Urothelium cell line (cell line): ENCODE results near the gene C2orf92.
"Not testable (repeated sequence)": the region's sequence is repeated elsewhere in the genome, so short reads cannot be mapped to it uniquely, and the experiment has no call there.

ENCODE experiments used
- DNase-seq: peaks from one replicate; pipeline ENCODE4 v3.0.0; 2011; ENCODE audit warnings: low spot score, mixed read lengths
- FAIRE-seq: peaks from 2 replicates; lab custom pipeline; 2011; peaks lifted over from hg19 to GRCh38; lab: Jason Lieb, UNC

The C2orf92 gene

DNA sequence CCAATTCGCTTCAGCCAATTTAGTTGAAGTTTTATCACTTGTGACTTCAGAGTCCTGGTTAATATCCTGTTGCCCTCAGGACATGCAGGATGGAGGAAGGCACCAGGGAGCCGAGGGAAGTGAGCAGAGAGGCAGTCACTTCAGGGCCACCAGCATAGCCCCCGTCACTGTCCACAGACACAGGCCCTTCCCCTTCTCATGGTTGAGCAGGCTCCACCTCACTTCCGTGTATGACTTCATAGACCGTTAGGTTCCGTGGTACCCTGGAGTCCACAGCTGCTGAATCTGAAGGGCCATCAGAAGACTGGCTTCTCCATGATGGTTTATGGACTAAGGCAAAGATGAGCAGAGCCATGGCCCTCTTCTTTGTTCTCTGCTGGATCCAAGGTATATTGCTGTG, at the start of gene C2orf92:
TSS of gene C2orf92 (plus strand) at position 266 of the 400 bp plus-strand sequence. CDS start at position 342, 76 bp downstream.
- DNase-seq, result no peak
- FAIRE-seq, result no peak

DNA sequence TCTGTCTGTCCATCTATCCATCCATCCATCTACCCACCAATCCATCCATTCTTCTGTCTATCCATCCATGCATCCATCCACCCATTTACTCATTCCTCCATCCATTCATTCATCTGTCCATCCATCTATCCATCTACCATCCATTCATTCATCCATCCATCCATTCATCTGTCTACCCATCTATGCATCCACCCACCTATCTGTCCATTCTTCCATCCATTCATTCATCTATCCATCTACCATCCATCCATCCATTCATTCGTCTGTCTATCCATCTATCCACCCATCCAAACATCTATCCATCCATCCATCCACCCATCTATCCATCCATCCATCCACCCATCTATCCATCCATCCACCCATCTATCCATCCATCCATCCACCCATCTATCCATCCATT, 49.0 kb upstream of the C2orf92 start:
- not testable (repeated sequence) for FAIRE-seq, DNase-seq

GRCh38 chr2:97622976-97623375, 46.5 kb upstream of the C2orf92 start:
- DNase-seq, FAIRE-seq: not testable (repeated sequence)

- FAIRE-seq, result not testable (repeated sequence)
Observed at GRCh38 chr2:97625354-97626048, 44.0 kb upstream of the C2orf92 start.

DNA sequence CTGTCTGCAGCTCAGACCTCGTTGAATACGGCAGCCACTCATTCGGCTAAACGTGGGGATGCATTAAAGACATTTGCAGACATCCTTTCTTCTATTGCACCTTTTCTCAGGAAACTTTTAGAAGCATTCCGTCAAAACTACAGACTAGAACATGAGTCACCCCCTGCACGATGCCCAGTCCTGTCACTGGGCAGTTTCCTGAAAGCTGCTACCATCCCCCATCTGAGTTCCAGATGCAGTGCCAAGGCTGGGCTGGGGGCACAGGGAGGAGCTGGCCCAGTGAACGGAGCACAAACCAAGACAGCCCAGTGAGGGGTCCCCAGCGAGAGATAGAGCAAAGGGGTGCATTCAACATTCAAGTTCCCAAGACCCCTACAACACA, 43.5 kb upstream of the C2orf92 start:
- peak; percentile 2 for DNase-seq
- FAIRE-seq, result not testable (repeated sequence)

More at GRCh38 chr2:97625354-97626048, 44.0 kb upstream of the C2orf92 start:
- DNase-seq, result peak; percentile 8

DNA sequence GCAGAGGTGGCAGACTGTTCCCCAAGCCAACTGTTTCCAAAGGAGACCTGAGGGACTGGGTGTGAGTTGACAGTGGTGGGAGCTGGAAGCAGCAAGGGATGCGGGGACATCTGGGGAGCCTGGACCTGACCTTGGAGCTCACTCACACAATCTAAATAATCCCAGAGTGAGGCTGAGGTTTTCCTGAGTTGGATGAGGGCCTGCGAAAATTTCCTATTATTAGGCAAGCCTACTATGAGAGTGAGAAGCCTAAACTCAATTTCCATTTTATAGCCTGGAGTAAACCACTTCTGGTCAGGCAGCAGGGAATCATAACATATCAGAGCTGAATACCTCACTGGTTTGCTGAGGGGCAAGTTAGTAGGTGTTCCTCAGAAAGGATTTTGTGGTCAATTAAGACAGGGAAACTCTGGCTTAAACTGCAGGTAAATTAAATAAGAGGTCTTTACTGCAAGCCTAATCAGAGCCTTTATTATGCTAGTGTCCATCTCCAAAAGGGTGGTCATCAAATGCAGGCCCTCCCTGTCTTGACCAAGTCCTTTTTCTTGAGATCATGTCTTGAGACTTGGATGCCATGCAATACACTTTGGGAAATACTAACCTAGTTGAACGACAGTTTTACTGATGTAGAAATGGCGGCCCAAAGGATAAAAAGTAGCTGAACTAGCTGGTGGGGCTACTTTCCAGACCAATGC, 25.3 kb upstream of the C2orf92 start:
- DNase-seq, result no peak
- no peak for FAIRE-seq

DNA sequence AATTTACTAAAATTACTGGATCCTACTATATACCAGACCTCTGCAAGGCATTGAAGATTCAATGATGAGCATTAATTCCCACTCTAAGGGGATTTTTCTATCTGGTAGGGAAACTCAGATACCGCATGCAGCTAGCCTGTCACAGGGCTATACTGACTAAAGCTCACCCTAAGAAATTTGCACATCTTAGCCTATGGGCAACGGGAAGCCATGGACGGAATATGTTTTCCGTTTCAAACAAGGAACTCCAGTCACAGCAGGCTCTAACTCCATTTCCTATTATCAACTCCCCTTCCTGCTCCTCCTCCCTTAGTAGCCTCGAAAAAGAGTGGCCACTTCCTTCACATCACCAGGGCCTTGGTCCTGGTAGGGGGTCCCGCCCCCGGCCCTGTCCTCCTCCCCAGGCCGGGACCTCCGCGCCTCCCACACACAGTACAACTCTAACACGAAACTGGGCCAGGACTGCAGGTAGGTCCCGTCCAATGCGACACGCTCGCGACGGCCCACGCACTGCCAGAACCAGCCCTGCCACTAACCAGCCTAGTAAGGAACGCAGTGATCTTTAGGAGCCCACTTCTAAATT, 24.3 kb upstream of the C2orf92 start:
- FAIRE-seq (no peak), DNase-seq (peak; percentile 23)

- FAIRE-seq, result no peak
- DNase-seq, result peak; percentile 100
Observed at GRCh38 chr2:97645695-97646629, 23.6 kb upstream of the C2orf92 start, which contains the start of gene COX5B. Gene COX5B, plus strand, starts transcription at chr2:97646062. Its CDS starts 25 bp downstream, at chr2:97646087.

DNA sequence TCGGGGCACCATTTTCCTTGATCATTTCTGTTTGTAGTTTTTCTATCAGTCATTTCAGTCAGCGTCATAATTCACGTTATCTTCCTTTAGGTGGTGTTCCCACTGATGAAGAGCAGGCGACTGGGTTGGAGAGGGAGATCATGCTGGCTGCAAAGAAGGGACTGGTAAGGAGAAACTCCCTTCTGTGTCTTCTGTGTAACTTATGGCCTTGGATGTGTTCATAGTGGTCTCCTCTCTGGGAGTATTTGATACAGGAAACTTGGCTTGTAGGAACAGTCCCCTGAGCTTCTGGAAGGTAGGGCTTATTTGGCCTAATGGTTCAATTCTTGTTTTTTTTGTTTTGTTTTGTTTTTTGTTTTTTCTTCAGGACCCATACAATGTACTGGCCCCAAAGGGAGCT, 22.5 kb upstream of the C2orf92 start:
- FAIRE-seq (no peak), DNase-seq (no peak)

DNA sequence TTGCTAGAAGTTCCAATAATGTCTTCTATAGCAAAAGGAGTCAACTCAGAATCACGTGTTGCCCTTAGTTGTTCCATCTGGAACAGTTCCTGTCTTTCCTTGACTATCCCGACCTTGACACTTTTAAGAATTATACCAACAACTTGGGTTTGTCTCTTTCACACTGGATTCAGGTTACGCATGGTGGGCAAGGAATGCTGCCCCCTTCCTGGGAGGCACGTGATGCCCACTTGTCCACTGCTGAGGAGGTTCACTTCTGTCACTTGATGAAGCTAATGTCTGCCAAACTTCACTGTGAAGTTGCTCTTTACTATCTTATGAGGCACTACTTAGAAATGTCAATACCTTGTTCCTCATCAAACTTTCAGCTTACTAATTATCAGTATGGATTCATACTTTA, 18.4 kb upstream of the C2orf92 start:
- FAIRE-seq, result no peak

DNA sequence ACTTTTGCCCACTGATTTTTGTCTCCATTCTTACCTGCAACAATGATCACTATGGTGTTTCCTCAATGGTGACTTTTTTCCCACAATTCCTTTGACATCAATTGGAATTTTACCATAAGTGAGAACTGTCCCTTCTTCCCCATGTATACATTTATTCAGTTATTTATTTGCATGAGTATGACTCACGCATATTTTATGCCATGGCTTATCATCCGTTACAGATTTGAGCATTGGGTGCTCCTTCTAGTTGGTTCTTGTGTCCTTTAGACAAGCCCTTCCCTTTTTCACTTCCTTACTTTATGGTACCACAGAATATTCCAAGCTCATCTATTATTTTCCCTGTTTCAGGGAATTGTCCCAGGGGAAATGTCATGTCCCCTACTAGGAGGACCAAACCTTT, 16.0 kb upstream of the C2orf92 start:
- FAIRE-seq (no peak), DNase-seq (no peak)

More for the DNA sequence above, 18.4 kb upstream of the C2orf92 start:
- no peak for DNase-seq

- DNase-seq, result no peak
- no peak for FAIRE-seq
Observed at GRCh38 chr2:97653874-97654273, 15.6 kb upstream of the C2orf92 start.

- DNase-seq (no peak), FAIRE-seq (no peak)
Observed at GRCh38 chr2:97654309-97654708, 15.2 kb upstream of the C2orf92 start.

- DNase-seq (no peak), FAIRE-seq (no peak)
Observed at GRCh38 chr2:97654791-97655190, 14.7 kb upstream of the C2orf92 start.

DNA sequence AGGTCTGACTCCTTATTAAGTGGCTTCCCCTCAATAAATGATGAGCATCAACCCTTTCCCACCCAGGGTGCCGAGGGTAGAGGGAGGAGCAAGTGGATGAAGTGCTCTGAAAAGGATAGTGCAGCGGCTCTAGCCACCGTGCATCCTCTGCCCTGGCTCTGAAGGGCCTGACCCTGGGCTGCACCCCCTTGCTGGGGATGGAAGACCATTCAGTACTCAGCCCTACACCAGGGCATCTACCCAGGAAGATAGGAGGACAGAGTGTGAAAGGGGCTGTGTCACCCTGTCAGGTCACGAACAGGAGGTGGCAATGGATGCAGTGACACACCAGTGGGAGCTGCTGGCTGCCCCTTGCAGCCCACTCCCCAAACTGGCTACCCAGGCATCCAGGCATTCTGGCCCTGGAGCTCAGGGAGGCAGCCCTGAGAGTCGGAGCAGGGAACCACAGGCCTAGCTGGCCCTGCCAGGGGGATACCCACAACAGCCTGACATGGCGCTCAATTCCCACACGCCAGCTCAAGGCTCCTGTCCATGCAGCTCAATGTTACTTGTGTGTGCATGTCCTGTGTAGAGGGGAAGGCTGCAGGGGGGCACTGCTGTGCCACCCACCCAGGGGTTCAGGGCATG, 13.3 kb upstream of the C2orf92 start:
- DNase-seq, result no peak
- no peak for FAIRE-seq

GRCh38 chr2:97656905-97657587, 12.5 kb upstream of the C2orf92 start:
- FAIRE-seq, result no peak

GRCh38 chr2:97657986-97658690, 11.4 kb upstream of the C2orf92 start:
- FAIRE-seq, result peak; percentile 62

More at GRCh38 chr2:97656905-97657587, 12.5 kb upstream of the C2orf92 start:
- DNase-seq, result no peak

GRCh38 chr2:97658691-97659157, 10.8 kb upstream of the C2orf92 start:
- DNase-seq (no peak), FAIRE-seq (no peak)

More at GRCh38 chr2:97657986-97658690, 11.4 kb upstream of the C2orf92 start:
- no peak for DNase-seq
